ENCODE measurements around the gene RIC3. TPM values are rescaled to one million over a fixed set of nuclear protein-coding genes. Genes with fewer than 3 reads are reported as not detected.
A peak's percentile ranks its signal among the peaks of the same experiment; 100 is the strongest.

Gene RIC3
- total RNA-seq, 1 donor from 2014 or later, result 5.3 TPM

DNA sequence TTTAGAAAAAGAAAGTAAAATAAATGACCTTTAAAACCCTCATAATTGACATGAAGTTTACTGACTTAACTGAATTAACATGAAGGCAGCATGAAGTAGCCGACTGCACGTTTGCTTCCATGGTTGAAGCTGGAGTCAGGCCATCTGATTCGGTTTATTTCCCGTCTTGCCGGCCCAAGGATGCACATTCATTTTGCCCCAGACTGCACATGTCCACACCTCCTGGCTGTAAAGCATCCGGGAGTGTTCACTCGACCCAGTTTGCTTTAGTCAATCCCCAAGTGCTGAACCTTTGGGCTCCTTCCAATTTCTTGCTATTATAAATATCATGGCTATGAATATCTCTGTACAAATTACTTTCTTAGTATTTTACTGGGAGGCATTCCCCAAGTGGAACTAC lies 105.5 kb downstream of the RIC3 start:
- H3K27ac ChIP-seq, result peak overlapping the region; percentile 5 to 35
- H3K36me3 ChIP-seq, result no peaks in the 10 kb centered on the region
- TF ChIP-seq, protein P1, sequence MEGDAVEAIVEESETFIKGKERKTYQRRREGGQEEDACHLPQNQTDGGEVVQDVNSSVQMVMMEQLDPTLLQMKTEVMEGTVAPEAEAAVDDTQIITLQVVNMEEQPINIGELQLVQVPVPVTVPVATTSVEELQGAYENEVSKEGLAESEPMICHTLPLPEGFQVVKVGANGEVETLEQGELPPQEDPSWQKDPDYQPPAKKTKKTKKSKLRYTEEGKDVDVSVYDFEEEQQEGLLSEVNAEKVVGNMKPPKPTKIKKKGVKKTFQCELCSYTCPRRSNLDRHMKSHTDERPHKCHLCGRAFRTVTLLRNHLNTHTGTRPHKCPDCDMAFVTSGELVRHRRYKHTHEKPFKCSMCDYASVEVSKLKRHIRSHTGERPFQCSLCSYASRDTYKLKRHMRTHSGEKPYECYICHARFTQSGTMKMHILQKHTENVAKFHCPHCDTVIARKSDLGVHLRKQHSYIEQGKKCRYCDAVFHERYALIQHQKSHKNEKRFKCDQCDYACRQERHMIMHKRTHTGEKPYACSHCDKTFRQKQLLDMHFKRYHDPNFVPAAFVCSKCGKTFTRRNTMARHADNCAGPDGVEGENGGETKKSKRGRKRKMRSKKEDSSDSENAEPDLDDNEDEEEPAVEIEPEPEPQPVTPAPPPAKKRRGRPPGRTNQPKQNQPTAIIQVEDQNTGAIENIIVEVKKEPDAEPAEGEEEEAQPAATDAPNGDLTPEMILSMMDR (IDR thresholded peaks at IDR 0.05), result no peak
- no peaks in the 10 kb centered on the region for H3K27me3 ChIP-seq
- H3K9me3 ChIP-seq, result no peaks in the 10 kb centered on the region
- peak in 1 of 2 donors; percentile 70 for DNase-seq (ENCODE audit: low spot score in 2 of 2)
- intact Hi-C loops (cut with DNase I), result no loop called here
- peaks cover 0 to 10% of the 10 kb centered on the region in 2 donors for H3K4me1 ChIP-seq
- H3K4me3 ChIP-seq, result no peak overlapping the region

GRCh38 chr11:8062781-8063257 lies 106.0 kb downstream of the RIC3 start:
- TF ChIP-seq, protein P1 (IDR thresholded peaks at IDR 0.05), result no peak
- intact Hi-C loops (cut with DNase I), result no loop called here
- peak overlapping the region in 1 of 2 donors; percentile 35 for H3K27ac ChIP-seq
- DNase-seq (ENCODE audit: low spot score in 2 of 2), result peak in 1 of 2 donors; percentile 57
- peaks cover 0 to 10% of the 10 kb centered on the region in 2 donors for H3K4me1 ChIP-seq
- H3K36me3 ChIP-seq, result no peaks in the 10 kb centered on the region
- no peaks in the 10 kb centered on the region for H3K27me3 ChIP-seq
- H3K9me3 ChIP-seq, result no peaks in the 10 kb centered on the region
- H3K4me3 ChIP-seq, result no peak overlapping the region

- intact Hi-C loops (cut with DNase I), result no loop called here
- H3K9me3 ChIP-seq, result no peaks in the 10 kb centered on the region
- no peak overlapping the region for H3K27ac ChIP-seq
- TF ChIP-seq, protein P1 (IDR thresholded peaks at IDR 0.05), result no peak
- H3K4me3 ChIP-seq, result no peak overlapping the region
- peak in 1 of 2 donors; percentile 50 for DNase-seq (ENCODE audit: low spot score in 2 of 2)
- peaks cover 0 to 10% of the 10 kb centered on the region in 2 donors for H3K4me1 ChIP-seq
- no peaks in the 10 kb centered on the region for H3K27me3 ChIP-seq
- H3K36me3 ChIP-seq, result no peaks in the 10 kb centered on the region
Measured at GRCh38 chr11:8061555-8062428, 107.0 kb downstream of the RIC3 start.

DNA sequence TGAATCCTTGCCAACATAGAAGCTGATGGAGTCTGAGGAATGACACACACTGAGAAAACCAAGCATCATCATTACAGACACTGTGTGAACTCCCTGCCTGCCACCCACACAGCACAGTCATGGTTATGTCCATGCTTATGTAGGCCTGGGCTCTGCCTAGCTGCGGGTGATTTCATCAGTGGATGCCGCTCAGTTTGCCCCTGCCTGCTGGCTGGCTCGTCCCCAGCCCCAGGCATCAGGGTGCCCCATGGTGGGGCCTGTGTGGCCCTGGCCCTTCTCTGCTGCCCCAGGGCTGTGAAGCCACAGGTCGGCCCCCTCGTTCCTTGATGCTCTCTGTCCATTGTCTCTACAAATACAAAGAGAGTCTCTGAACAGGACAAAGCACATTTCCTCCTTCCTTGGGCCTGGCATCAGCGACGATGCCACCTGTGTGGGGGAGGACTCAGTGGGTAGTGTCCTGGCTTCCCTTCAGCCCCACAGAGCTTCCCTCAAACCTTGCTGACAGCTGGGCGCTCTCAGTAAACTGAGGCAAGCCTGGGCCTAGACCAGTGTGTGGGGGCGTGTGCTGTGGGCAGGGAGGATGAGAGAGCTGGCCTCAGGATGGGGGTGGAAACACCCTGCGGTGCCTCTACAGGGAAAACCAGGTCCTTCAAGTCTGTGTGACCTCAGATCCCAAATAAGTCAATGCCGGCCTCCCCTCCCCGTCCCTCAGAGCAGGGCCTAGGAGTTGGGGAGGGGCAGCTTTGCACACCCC lies 107.8 kb downstream of the RIC3 start:
- DNase-seq (ENCODE audit: low spot score in 2 of 2), result peak in 1 of 2 donors; percentile 53
- no peaks in the 10 kb centered on the region for H3K36me3 ChIP-seq
- H3K4me1 ChIP-seq, result peaks cover 0 to 10% of the 10 kb centered on the region in 2 donors
- H3K9me3 ChIP-seq, result no peaks in the 10 kb centered on the region
- no peaks in the 10 kb centered on the region for H3K27me3 ChIP-seq
- H3K4me3 ChIP-seq, result no peak overlapping the region
- TF ChIP-seq, protein P1 (IDR thresholded peaks at IDR 0.05), result no peak
- H3K27ac ChIP-seq, result no peak overlapping the region
- intact Hi-C loops (cut with DNase I), result no loop called here

DNA sequence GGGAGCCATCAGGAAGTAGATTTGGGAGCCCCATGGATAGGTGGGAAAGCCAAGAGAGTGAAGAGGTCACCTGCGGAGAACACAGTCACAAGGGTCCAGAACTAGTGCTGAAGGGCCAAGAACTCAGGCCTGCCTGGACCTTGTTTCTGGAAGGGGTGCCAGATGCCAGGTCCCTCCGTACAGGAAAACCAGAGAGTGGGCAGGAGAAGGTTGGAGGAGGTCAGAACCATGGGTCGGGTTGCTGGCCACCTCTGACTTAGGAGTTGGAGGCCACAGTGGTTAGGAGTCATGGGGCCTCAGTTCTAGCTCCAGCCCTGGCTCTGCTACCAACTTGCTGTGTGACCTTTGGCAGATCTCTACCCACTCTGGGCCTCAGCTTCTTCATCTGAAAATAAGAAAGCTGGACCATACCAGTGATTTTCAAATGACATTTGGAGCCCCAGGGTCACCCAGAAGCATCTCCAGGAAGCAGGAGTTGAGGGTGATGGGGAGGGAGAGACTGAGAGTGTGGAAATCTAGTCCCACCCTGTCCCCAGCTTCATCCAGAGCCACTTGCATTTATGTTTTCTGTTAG lies 108.6 kb downstream of the RIC3 start:
- intact Hi-C loops (cut with DNase I), result no loop called here
- peak in 1 of 2 donors; percentile 49 for DNase-seq (ENCODE audit: low spot score in 2 of 2)

More for the DNA sequence above, 108.6 kb downstream of the RIC3 start:
- TF ChIP-seq, protein P1 (IDR thresholded peaks at IDR 0.05), result no peak
- no peak overlapping the region for H3K27ac ChIP-seq
- H3K4me3 ChIP-seq, result no peak overlapping the region
- peaks cover 0 to 10% of the 10 kb centered on the region in 2 donors for H3K4me1 ChIP-seq
- H3K27me3 ChIP-seq, result no peaks in the 10 kb centered on the region
- no peaks in the 10 kb centered on the region for H3K36me3 ChIP-seq
- no peaks in the 10 kb centered on the region for H3K9me3 ChIP-seq
